ENCODE data around the gene PPP4R2. TPM values are rescaled to one million over a fixed set of nuclear protein-coding genes. Genes with fewer than 3 reads are reported as not detected.

The PPP4R2 gene
- total and polyA plus RNA-seq, 9 of the 15 experiments (the other 6 are each of a cell fraction or from before 2014, with no cell fraction given): 11.0 to 49.6 (median 31.6) TPM

DNA sequence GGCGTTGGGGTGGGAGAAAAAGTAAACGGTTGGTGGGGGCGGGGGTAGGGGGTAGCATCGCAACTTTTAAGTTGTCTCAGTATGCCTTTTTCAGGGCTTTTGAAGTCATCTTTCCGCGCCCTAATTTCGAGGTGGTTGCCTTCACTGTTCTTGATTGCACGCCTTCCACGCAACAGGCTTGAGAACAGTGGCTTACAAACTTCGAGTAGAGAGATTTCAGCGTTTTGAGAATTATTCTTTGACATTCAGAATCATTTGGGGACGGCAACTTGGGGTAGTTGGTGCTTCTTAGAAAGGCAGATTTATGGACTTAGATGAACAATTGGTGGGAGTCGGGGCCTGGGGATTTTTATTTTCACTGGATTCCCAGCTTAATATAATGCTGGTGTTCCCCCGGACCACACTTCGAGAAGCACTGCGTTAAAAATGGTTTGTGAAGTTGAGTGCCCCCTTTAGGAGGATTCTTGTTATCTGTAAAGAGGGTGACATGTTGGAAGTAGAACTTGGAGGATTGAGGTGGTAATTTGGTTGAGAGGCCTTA lies 880 bp downstream of the PPP4R2 start:
- no peak for FAIRE-seq
- in situ Hi-C loops (cut with MboI): no loop called here
- WGBS (ENCODE audit: insufficient coverage, low coverage, missing lambda C conversion rate): 0% methylated on average over 15 of the region's 16 CpGs
- TF ChIP-seq GTF2E2 (tag; IDR thresholded peaks at IDR 0.05) (no peak), CREB1 (IDR thresholded peaks at IDR 0.05) (0 out of 2 replicates have a peak, but pooled peaks have one; percentile 32), CREB1 (CRISPR knock-in tag; IDR thresholded peaks at IDR 0.05) (no peak), RAD21 (CRISPR knock-in tag; conservative IDR thresholded peaks at IDR 0.05 in 1 of 2, IDR thresholded peaks at IDR 0.05 in 1 of 2) (peak; percentile 40 to 46; a peak in 3 of 4 replicates), SMARCA5 (IDR thresholded peaks at IDR 0.05) (no peak), JUND (IDR thresholded peaks at IDR 0.05; ENCODE audit: borderline replicate concordance, low read depth, low read length) (0 out of 2 replicates have a peak, but pooled peaks have one; percentile 14), JUND (tag; IDR thresholded peaks at IDR 0.05; ENCODE audit: borderline replicate concordance, low read depth, low read length) (no peak), MNT (conservative IDR thresholded peaks at IDR 0.05) (0 out of 4 replicates have a peak, but pooled peaks of 1 of the 2 experiments have one; percentile 23), SUPT5H (IDR thresholded peaks at IDR 0.05) (no peak), RAD51 (IDR thresholded peaks at IDR 0.05; ENCODE audit: borderline replicate concordance, low read depth) (0 out of 2 replicates have a peak, but pooled peaks have one; percentile 9), TAF1 (IDR thresholded peaks at IDR 0.05; ENCODE audit: control insufficient read depth, extremely low read depth, insufficient read depth, low read length, severe bottlenecking) (peak; percentile 1), MTA3 (IDR thresholded peaks at IDR 0.05; ENCODE audit: borderline replicate concordance) (no peak), SMARCA4 (IDR thresholded peaks at IDR 0.05) (0 out of 2 replicates have a peak, but pooled peaks have one; percentile 22), FOXP1 (CRISPR knock-in tag; IDR thresholded peaks at IDR 0.05) (no peak)
- TF ChIP-seq, protein P1, sequence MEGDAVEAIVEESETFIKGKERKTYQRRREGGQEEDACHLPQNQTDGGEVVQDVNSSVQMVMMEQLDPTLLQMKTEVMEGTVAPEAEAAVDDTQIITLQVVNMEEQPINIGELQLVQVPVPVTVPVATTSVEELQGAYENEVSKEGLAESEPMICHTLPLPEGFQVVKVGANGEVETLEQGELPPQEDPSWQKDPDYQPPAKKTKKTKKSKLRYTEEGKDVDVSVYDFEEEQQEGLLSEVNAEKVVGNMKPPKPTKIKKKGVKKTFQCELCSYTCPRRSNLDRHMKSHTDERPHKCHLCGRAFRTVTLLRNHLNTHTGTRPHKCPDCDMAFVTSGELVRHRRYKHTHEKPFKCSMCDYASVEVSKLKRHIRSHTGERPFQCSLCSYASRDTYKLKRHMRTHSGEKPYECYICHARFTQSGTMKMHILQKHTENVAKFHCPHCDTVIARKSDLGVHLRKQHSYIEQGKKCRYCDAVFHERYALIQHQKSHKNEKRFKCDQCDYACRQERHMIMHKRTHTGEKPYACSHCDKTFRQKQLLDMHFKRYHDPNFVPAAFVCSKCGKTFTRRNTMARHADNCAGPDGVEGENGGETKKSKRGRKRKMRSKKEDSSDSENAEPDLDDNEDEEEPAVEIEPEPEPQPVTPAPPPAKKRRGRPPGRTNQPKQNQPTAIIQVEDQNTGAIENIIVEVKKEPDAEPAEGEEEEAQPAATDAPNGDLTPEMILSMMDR (IDR thresholded peaks at IDR 0.05 in 2 of 3, conservative IDR thresholded peaks at IDR 0.05 in 1 of 3; ENCODE audit: insufficient read depth in 2 of 3, low read depth in 1 of 3, low read length in 3 of 3): peak; percentile 35 to 60 (median 48); a peak in 4 of 6 replicates

More for the DNA sequence above, 880 bp downstream of the PPP4R2 start:
- H2AFZ ChIP-seq (ENCODE audit: low read depth, low read length): peak overlapping the region; percentile 49; the same call in 1 of the 2 replicates
- intact Hi-C loops (cut with micrococcal nuclease): loop anchor here (1.0 to 5.0 kb wide), 3 partner anchors 58 to 110 kb away; partner anchors contain the start of gene GXYLT2
- peak overlapping the region; percentile 96 for H3K27ac ChIP-seq (ENCODE audit: extremely low read depth, low read depth, low read length)
- peaks cover 42% of the 10 kb centered on the region for H3K36me3 ChIP-seq (ENCODE audit: control insufficient read depth, insufficient read depth, low read length)
- peaks cover 17% of the 10 kb centered on the region for H4K20me1 ChIP-seq (replicated peaks; ENCODE audit: control insufficient read depth, insufficient read depth, low read length)
- BruUV-seq (replicated peaks): TSS peak; percentile 50
- peak overlapping the region; percentile 85 for H3K4me3 ChIP-seq
- peak overlapping the region; percentile 88 for H3K4me2 ChIP-seq (ENCODE audit: insufficient read depth, low read length)
- no peaks in the 10 kb centered on the region for H3K27me3 ChIP-seq (ENCODE audit: control insufficient read depth in 2 of 2, insufficient read depth in 2 of 2, low read length in 2 of 2)
- peaks cover 13 to 16% of the 10 kb centered on the region in 2 experiments; a peak in 4 of 5 replicates for H3K4me1 ChIP-seq (replicated peaks in 1 of 2; ENCODE audit: control insufficient read depth in 2 of 2, insufficient read depth in 2 of 2, low read length in 2 of 2)
- peak overlapping the region; percentile 94 to 96 for H3K9ac ChIP-seq (ENCODE audit: insufficient read depth in 1 of 2, low read depth in 2 of 2, low read length in 2 of 2)
- H3K9me3 ChIP-seq (replicated peaks; ENCODE audit: control insufficient read depth, insufficient read depth, low read depth, low read length): no peaks in the 10 kb centered on the region
- ChIA-PET POLR2A (interaction anchor here (1.0 to 2.0 kb wide), 3 partner anchors 9 to 44 kb away, joined by 3 to 12 read pairs (median 3); no protein-coding TSS in a partner anchor), CTCF (ENCODE audit: low intra/inter-chr PET ratio) (interaction anchor here (4.0 kb wide), 1 partner anchor 58 kb away, joined by 21 read pairs; no protein-coding TSS in a partner anchor)
- ATAC-seq (peak; percentile 73), DNase-seq (ENCODE audit: extremely low read depth in 1 of 4, low spot score in 3 of 4) (peak in 3 of 4 experiments; percentile 15 to 67 (median 42))
- H3K79me2 ChIP-seq (ENCODE audit: control insufficient read depth, insufficient read depth, low read length): peaks cover 57% of the 10 kb centered on the region
- no peaks in the 10 kb centered on the region for H3K9me1 ChIP-seq (ENCODE audit: control insufficient read depth, insufficient read depth, low read length)
